Posterior vena cava (tissue), 2 donors: ENCODE results near the gene RNU7-1. TPM values are rescaled to one million over a fixed set of nuclear protein-coding genes. Genes with fewer than 3 reads are reported as not detected.

Experiments
- DNase-seq: peaks from one replicate; pipeline ENCODE4 v3.0.0-alpha.2; 2020; ENCODE audit warnings: low spot score
- intact Hi-C, 2 donors: fragments of 100-400 bp; cut with DNase I; formaldehyde crosslinking; loops; one replicate each; pipeline versions ENCODE4 v1.14.1 to v1.14.2; 2022 to 2023
- total RNA-seq, 2 donors: library from RNA; stranded (reverse); fragmentation: NEBNext Ultra II Directional; extraction: Animal tissue kit (Norgen Biotek cat#: 25700); gene quantifications; one replicate each; pipeline ENCODE4 v1.2.1, GENCODE V29; 2021
- donor health status: DM: yes; HTN: yes; CAD: no.
- donor health status: DM: yes; HTN: yes; CAD: no.

RNU7-1 gene
- total RNA-seq, 2 donors from 2014 or later = not detected

DNA sequence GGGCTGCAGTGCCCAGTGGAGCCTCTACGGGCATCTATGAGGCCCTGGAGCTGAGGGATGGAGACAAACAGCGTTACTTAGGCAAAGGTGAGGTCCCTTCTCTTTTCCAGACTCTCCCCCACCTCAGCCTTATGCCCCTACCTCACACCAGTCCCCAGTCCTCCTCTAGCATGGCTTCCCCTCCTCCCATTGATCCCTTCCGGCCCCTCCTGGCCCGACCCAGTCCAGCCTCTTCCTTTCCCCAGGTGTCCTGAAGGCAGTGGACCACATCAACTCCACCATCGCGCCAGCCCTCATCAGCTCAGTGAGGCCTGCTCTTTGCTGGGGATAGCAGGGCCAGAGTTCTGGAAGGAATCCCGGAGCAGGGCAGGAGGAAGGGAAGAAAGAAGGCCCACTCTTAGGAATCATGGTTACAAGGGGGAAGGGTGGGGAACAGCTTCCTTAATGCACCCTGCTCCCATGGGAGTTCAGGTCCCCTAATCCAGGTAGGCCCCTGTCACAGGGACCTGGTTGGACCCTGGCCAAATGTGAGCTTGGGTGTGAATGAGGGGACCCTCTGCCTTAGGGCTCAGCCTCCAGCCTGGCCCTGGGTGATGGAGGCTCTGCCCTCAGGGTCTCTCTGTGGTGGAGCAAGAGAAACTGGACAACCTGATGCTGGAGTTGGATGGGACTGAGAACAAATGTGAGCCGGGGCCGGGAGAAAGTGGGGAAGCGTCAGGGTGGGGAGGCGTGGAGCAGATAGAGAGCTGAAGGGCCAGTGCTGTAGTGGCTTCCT, 27.0 kb upstream of the RNU7-1 start:
- intact Hi-C loops = no loop called here
- peak; percentile 76 for DNase-seq

GRCh38 chr12:6917491-6918231, 26.0 kb upstream of the RNU7-1 start:
- DNase-seq = peak; percentile 68
- intact Hi-C loops = no loop called here

DNA sequence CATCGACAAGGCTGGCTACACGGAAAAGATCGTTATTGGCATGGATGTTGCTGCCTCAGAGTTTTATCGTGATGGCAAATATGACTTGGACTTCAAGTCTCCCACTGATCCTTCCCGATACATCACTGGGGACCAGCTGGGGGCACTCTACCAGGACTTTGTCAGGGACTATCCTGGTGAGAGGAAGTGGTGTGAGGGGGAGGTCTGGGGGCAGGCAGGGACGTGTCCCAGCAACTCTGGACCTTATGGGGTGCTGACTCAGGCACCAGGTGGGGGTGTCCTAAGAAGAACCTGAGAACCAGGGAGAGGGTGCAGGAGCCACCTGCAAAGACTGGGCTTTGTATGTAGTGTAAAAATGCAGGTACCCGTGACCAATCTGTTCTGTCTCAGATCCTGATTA, 24.0 kb upstream of the RNU7-1 start:
- DNase-seq = peak; percentile 26
- intact Hi-C loops = no loop called here

GRCh38 chr12:6921539-6921938, 22.1 kb upstream of the RNU7-1 start:
- intact Hi-C loops = no loop called here

GRCh38 chr12:6921996-6922946, 21.3 kb upstream of the RNU7-1 start:
- DNase-seq = peak; percentile 64
- intact Hi-C loops = no loop called here

More at GRCh38 chr12:6921539-6921938, 22.1 kb upstream of the RNU7-1 start:
- peak; percentile 5 for DNase-seq

DNA sequence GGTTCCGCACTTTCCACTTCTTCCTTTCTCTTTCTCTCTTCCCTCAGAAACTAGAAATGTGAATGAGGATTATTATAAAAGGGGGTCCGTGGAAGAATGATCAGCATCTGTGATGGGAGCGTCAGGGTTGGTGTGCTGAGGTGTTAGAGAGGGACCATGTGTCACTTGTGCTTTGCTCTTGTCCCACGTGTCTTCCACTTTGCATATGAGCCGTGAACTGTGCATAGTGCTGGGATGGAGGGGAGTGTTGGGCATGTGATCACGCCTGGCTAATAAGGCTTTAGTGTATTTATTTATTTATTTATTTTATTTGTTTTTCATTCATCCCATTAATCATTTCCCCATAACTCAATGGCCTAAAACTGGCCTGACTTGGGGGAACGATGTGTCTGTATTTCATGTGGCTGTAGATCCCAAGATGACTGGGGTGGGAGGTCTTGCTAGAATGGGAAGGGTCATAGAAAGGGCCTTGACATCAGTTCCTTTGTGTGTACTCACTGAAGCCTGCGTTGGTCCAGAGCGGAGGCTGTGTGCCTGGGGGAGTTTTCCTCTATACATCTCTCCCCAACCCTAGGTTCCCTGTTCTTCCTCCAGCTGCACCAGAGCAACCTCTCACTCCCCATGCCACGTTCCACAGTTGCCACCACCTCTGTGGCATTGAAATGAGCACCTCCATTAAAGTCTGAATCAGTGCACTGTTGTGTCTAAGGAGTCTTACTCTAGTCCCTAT, 20.4 kb upstream of the RNU7-1 start:
- intact Hi-C loops = no loop called here
- no peak for DNase-seq

GRCh38 chr12:6923851-6924250, 19.8 kb upstream of the RNU7-1 start:
- DNase-seq = no peak
- intact Hi-C loops = loop anchor here in 1 of 2 donors (2.0 kb wide), 1 partner anchor 45 kb away; no protein-coding TSS in a partner anchor

GRCh38 chr12:6925239-6925539, 18.4 kb upstream of the RNU7-1 start:
- intact Hi-C loops = loop anchor here (2.0 to 5.0 kb wide), 2 partner anchors 44 to 58 kb away; partner anchors contain the start of gene TPI1 (in 1 of the 2)

GRCh38 chr12:6925540-6926279, 17.9 kb upstream of the RNU7-1 start:
- DNase-seq = no peak
- intact Hi-C loops = loop anchor here (2.0 to 5.0 kb wide), 2 partner anchors 43 to 58 kb away; partner anchors contain the start of gene TPI1 (in 1 of the 2)

More at GRCh38 chr12:6925239-6925539, 18.4 kb upstream of the RNU7-1 start:
- no peak for DNase-seq

GRCh38 chr12:6927379-6928021, 16.1 kb upstream of the RNU7-1 start, which contains the start of gene ATN1:
ATN1 (plus strand) TSS chr12:6927959; CDS start chr12:6934002, 6,043 bp downstream.
- intact Hi-C loops = loop anchor here in 1 of 2 donors (5.0 kb wide), 1 partner anchor 60 kb away; the partner anchor contains the start of gene TPI1

DNA sequence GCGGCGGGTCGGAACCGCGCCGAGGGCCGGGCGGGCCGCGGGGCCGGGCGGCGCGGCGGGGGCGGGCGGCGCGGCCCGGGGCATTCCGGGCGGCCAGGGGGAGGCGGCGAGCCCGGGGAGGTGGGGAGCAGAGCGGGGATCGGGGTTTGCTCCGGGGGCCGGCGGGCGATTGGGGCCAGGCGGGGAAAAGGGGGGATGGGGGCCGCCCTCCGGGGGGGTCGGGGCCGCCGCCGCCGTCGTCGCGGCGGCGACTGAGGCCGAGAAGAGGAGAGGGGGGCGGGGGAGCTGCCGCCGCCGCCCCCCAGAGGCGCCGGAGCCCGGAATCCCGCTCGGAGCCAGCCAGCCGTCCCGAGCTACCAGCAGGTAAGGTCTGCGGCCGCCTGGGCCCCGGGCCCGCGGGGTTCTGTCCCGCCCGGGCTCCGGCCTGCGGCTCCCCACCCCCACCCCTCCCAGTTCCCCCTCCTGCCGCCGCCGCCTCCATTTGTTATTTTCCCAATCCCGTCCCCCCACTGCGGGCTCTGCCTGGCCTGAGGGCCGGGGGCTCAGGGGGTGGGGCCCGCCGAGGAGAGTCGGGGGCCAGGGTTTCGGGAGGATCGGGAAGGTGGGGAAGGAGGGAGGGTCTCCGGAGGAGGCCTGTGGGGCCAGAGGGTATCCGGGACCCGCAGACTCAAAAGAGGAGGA, 15.5 kb upstream of the RNU7-1 start:
- peak; percentile 73 for DNase-seq
- intact Hi-C loops = loop anchor here in 1 of 2 donors (5.0 kb wide), 1 partner anchor 61 kb away; the partner anchor contains the start of gene TPI1

More at GRCh38 chr12:6927379-6928021, 16.1 kb upstream of the RNU7-1 start, which contains the start of gene ATN1:
- DNase-seq = peak; percentile 94

DNA sequence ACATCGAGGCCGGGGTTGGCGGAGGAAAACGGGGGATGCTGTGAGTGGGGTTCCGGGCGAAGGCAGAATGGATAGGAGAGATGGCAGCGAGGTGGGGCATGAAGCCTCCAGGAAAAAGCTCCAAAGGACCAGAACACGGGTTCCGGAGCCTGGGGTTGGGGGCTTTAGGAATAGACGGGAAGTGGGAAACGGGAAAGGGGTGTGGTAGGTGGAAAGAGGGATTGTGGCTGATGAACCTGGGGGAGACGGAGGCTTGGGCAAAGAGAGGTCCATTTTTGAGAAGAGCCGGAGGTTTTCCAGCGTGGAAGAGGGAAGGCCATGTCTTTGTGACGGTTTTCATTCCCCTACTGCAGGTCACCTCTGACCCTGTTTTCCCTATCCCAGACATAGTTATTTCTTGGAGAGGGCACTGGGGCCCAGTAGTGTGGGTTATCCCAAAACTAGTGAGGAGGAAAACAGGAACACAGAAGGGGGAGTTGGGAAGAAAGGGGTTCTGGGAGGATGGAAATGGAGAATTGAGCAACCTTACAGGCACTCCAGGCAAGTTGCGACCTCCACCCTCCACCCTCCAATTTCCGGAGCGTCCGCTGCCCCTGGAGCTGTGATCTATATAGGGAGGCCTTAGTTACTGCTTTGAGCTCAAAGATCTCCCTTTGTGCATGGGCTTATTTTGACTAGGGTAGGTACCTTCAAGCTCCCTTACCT, 14.8 kb upstream of the RNU7-1 start:
- intact Hi-C loops = loop anchor here in 1 of 2 donors (5.0 kb wide), 1 partner anchor 62 kb away; the partner anchor contains the start of gene TPI1

DNA sequence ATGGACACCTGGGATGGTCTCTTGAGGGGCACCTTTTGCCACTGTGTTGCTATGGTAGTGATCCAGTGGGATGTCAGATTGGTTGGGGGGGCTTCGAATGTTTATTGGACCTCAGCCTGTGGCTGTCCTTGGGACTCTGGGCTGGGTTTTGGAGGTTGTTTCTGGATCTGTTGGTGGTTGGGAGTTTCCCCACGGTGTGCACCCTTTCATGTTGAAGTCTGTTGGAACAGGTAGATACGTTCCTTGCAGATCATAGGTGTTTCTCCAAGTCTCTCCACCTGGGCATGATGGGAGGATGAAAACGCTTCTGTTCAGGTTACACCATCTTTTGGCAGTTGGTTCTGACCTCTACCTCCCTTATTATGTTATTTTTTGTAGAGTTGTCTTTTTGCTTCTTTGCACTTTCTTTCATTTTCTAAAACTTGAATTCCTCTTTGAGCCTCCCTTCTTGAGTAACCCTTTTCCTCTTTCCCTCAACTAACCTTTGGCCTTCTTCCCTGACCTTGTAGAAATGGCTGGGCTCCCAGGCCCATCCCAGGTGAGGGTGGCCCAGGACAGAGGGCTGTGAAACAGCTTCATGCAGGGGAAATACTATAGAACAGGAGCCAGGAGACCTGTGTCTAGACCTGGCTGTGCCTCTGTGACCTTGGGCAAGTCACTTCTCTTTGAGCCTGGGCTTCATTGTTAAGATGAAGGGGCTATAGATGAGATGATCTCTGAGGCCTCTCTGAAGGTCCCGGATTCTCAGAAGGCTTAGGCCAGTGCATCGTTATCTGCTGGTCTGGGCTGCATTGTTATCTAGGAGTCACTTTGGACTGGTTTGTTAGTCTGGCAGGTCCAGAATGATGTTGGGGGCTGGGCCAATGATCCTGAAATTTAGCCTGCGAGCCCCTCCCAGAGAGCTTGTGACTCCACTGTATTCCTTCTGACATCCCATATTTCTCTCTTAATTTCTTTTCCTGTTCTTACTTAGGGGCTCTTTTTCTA, 13.9 kb upstream of the RNU7-1 start:
- no peak for DNase-seq
- intact Hi-C loops = loop anchor here (5.0 kb wide), 2 partner anchors 62 to 442 kb away; partner anchors contain the start of gene TPI1 (in 1 of the 2)

More for the DNA sequence above, 14.8 kb upstream of the RNU7-1 start:
- no peak for DNase-seq

DNA sequence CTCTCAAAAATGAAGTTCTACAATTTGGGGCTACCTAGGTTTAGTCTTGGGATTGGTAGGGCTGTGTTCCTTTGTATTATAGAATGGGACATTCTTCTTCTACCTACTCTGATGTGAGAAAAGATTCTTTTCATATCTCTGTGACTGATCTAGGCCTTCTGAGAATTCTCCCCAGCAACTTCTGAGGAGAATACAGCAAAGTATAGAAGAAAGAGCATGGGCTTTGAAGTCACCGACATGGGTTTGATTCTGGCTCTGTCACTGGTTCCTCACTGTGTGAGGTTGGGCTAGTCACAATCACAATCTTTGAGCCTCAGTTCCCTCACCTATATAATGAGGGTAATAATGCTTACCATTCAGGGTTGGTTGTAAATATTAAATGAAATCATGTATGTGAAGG, 10.8 kb upstream of the RNU7-1 start:
- no peak for DNase-seq
- intact Hi-C loops = loop anchor here in 1 of 2 donors (5.0 kb wide), 1 partner anchor 445 kb away; no protein-coding TSS in a partner anchor
